Mammary epithelial cell (primary cell): ENCODE data around the gene BCO1.

Source experiments
- CTCF ChIP-seq, 2 donors: IDR thresholded peaks in 1 of 2; conservative IDR thresholded peaks in 1 of 2; 2 replicates each; pipeline ENCODE4 v1.5.1; 2011 to 2012; ENCODE audit warnings: inconsistent platforms in 2 of 2, low read length in 2 of 2, mild to moderate bottlenecking in 2 of 2, control low read depth in 1 of 2, low read depth in 1 of 2; ENCODE audit not compliant: insufficient read depth in 1 of 2; ENCODE audit errors: extremely low read depth in 1 of 2
- EZH2 ChIP-seq: IDR thresholded peaks from 2 replicates; pipeline ENCODE4 v1.6.1; 2012; ENCODE audit warnings: low read length, inconsistent platforms, borderline replicate concordance

GRCh38 chr16:81232740-81233367, 5.6 kb upstream of the BCO1 start:
- TF ChIP-seq EZH2: no peak
- no peak for TF ChIP-seq CTCF (conservative IDR thresholded peaks at IDR 0.05 in 1 of 2, IDR thresholded peaks at IDR 0.05 in 1 of 2; ENCODE audit: extremely low read depth in 1 of 2, insufficient read depth in 1 of 2, low read depth in 1 of 2, low read length in 2 of 2)
